MM.1S (cell line): ENCODE data around the gene DEAF1.
A peak's percentile ranks its signal among the peaks of the same experiment; 100 is the strongest.

Experiments used
- DNase-seq: peaks from one replicate; pipeline ENCODE4 v3.0.0-alpha.2; 2015
- H2AFZ ChIP-seq: fragments of 300-600 bp; sonication (generic); 2 replicates; pipeline ENCODE4 v1.6.0; 2016; ENCODE audit warnings: antibody characterized with exemption, low read length
- H3F3A ChIP-seq: fragments of 300-600 bp; sonication (generic); 2 replicates; pipeline ENCODE4 v1.6.1; 2016; ENCODE audit warnings: mild to moderate bottlenecking, antibody characterized with exemption, low read length, moderate library complexity, mixed read lengths; ENCODE audit not compliant: insufficient read depth
- H3K27ac ChIP-seq: fragments of 300-600 bp; sonication (generic); 2 replicates; pipeline ENCODE4 v1.5.1; 2016; ENCODE audit warnings: mild to moderate bottlenecking, low read length
- H3K27me3 ChIP-seq: fragments of 300-600 bp; sonication (generic); replicated peaks from 2 replicates; pipeline ENCODE4 v1.6.0; 2016; ENCODE audit warnings: low read length; ENCODE audit not compliant: insufficient read depth
- H3K36me3 ChIP-seq: fragments of 300-600 bp; sonication (generic); replicated peaks from 2 replicates; pipeline ENCODE4 v1.6.1; 2016; ENCODE audit warnings: mild to moderate bottlenecking, low read length, mixed read lengths; ENCODE audit not compliant: insufficient read depth
- H3K4me1 ChIP-seq: fragments of 300-600 bp; sonication (generic); 2 replicates; pipeline ENCODE4 v1.6.1; 2016; ENCODE audit warnings: low read length, mixed read lengths
- H3K4me2 ChIP-seq: fragments of 300-600 bp; sonication (generic); 2 replicates; pipeline ENCODE4 v1.6.0; 2016; ENCODE audit warnings: low read depth, low read length
- H3K4me3 ChIP-seq: fragments of 300-600 bp; sonication (generic); 2 replicates; pipeline ENCODE4 v1.5.1; 2016; ENCODE audit warnings: low read length, mixed read lengths
- H3K79me2 ChIP-seq: fragments of 300-600 bp; sonication (generic); 2 replicates; pipeline ENCODE4 v1.6.1; 2016; ENCODE audit warnings: mixed run types, low read length, mixed read lengths
- H3K9ac ChIP-seq: fragments of 300-600 bp; sonication (generic); 2 replicates; pipeline ENCODE4 v1.6.1; 2016; ENCODE audit warnings: low read length, mixed read lengths
- H3K9me2 ChIP-seq: fragments of 300-600 bp; sonication (generic); replicated peaks from 2 replicates; pipeline ENCODE4 v1.6.1; 2016; ENCODE audit warnings: mild to moderate bottlenecking, low read length, mixed read lengths; ENCODE audit not compliant: insufficient read depth
- H3K9me3 ChIP-seq: fragments of 300-600 bp; sonication (generic); replicated peaks from 2 replicates; pipeline ENCODE4 v1.6.1; 2016; ENCODE audit warnings: mild to moderate bottlenecking, low read length, mixed read lengths; ENCODE audit not compliant: insufficient read depth
- H4K20me1 ChIP-seq: fragments of 300-600 bp; sonication (generic); 2 replicates; pipeline ENCODE4 v1.6.1; 2016; ENCODE audit warnings: mild to moderate bottlenecking, low read length, moderate library complexity, mixed read lengths; ENCODE audit not compliant: insufficient read depth
- CTCF ChIP-seq: fragments of 300-600 bp; sonication (generic); IDR thresholded peaks from 2 replicates; pipeline ENCODE4 v1.5.1; 2016; ENCODE audit warnings: antibody characterized with exemption, low read length, mixed read lengths
- EZH2 ChIP-seq: fragments of 300-600 bp; sonication (generic); optimal IDR thresholded peaks from 2 replicates; pipeline ENCODE3; 2017; ENCODE audit warnings: low read depth, mild to moderate bottlenecking, antibody characterized with exemption, low read length, mixed read lengths
- EZH2phosphoT487 ChIP-seq: fragments of 300-600 bp; sonication (generic); IDR thresholded peaks from 2 replicates; pipeline ENCODE4 v1.6.1; 2018; ENCODE audit warnings: antibody characterized with exemption, low read length

Gene DEAF1

GRCh38 chr11:598005-598680 is 96.9 kb downstream of the DEAF1 start:
- H2AFZ ChIP-seq = no peak overlapping the region
- no peaks in the 10 kb centered on the region for H3K27me3 ChIP-seq
- peaks cover 59% of the 10 kb centered on the region for H3K79me2 ChIP-seq
- H3K4me3 ChIP-seq = no peak overlapping the region
- TF ChIP-seq EZH2phosphoT487 = no peak
- no peak for TF ChIP-seq EZH2
- no peak for TF ChIP-seq CTCF
- H3K36me3 ChIP-seq = peaks cover 19% of the 10 kb centered on the region; the same call in 1 of the 2 replicates
- H4K20me1 ChIP-seq = no peaks in the 10 kb centered on the region
- H3K4me1 ChIP-seq = no peaks in the 10 kb centered on the region
- H3K27ac ChIP-seq = no peak overlapping the region
- H3F3A ChIP-seq = no peaks in the 10 kb centered on the region
- H3K9me3 ChIP-seq = no peaks in the 10 kb centered on the region
- no peak overlapping the region for H3K4me2 ChIP-seq
- H3K9me2 ChIP-seq = no peaks in the 10 kb centered on the region
- no peak for DNase-seq
- no peak overlapping the region for H3K9ac ChIP-seq

GRCh38 chr11:597166-597725 is 97.8 kb downstream of the DEAF1 start:
- peaks cover 65% of the 10 kb centered on the region for H3K79me2 ChIP-seq
- H4K20me1 ChIP-seq = no peaks in the 10 kb centered on the region
- H3K4me3 ChIP-seq = no peak overlapping the region
- TF ChIP-seq EZH2phosphoT487 = no peak
- peak; percentile 18 for TF ChIP-seq CTCF
- no peaks in the 10 kb centered on the region for H3K9me3 ChIP-seq
- no peak overlapping the region for H3K9ac ChIP-seq
- DNase-seq = no peak
- peaks cover 23% of the 10 kb centered on the region for H3K36me3 ChIP-seq
- no peak overlapping the region for H3K27ac ChIP-seq
- H3K9me2 ChIP-seq = no peaks in the 10 kb centered on the region
- H2AFZ ChIP-seq = no peak overlapping the region
- H3F3A ChIP-seq = no peaks in the 10 kb centered on the region
- H3K4me1 ChIP-seq = no peaks in the 10 kb centered on the region
- no peaks in the 10 kb centered on the region for H3K27me3 ChIP-seq
- no peak overlapping the region for H3K4me2 ChIP-seq

GRCh38 chr11:596374-596773 is 98.6 kb downstream of the DEAF1 start:
- H4K20me1 ChIP-seq = no peaks in the 10 kb centered on the region

More at GRCh38 chr11:596374-596773, 98.6 kb downstream of the DEAF1 start:
- Histone ChIP-seq H3K9ac (no peak overlapping the region), H3K79me2 (peaks cover 63% of the 10 kb centered on the region), H3F3A (no peaks in the 10 kb centered on the region), H3K9me2 (no peaks in the 10 kb centered on the region), H3K4me2 (no peak overlapping the region), H3K4me3 (no peak overlapping the region), H2AFZ (no peak overlapping the region), H3K27ac (no peak overlapping the region), H3K4me1 (no peaks in the 10 kb centered on the region), H3K9me3 (no peaks in the 10 kb centered on the region), H3K36me3 (peaks cover 22% of the 10 kb centered on the region), H3K27me3 (no peaks in the 10 kb centered on the region)
- TF ChIP-seq EZH2phosphoT487 = no peak
- TF ChIP-seq CTCF = no peak
- TF ChIP-seq EZH2 = no peak
- DNase-seq = no peak
